ENCODE data around the gene HOXB3.

The HOXB3 gene

GRCh38 chr17:48610282-48611211 is 20.5 kb upstream of the HOXB3 start, which contains the start of gene HOXB7 (continued):
- TF ChIP-seq KLF10 (tag by site-specific recombination; IDR thresholded peaks at IDR 0.05) (peak; percentile 36; the same call in 1 of the 2 replicates), ZBTB8A (tag by site-specific recombination; IDR thresholded peaks at IDR 0.05) (peak; percentile 93), ZNF214 (tag by site-specific recombination; IDR thresholded peaks at IDR 0.05; ENCODE audit: borderline replicate concordance) (no peak), GLIS2 (tag by site-specific recombination; IDR thresholded peaks at IDR 0.05) (peak; percentile 46; the same call in 1 of the 2 replicates), ZNF768 (tag by site-specific recombination; IDR thresholded peaks at IDR 0.05) (no peak), ZNF335 (tag by site-specific recombination; conservative IDR thresholded peaks at IDR 0.05) (peak; percentile 97), ZNF596 (tag by site-specific recombination; IDR thresholded peaks at IDR 0.05) (no peak), ZFP37 (tag by site-specific recombination; IDR thresholded peaks at IDR 0.05) (peak; percentile 77; the same call in 1 of the 2 replicates), ZNF175 (tag by site-specific recombination; IDR thresholded peaks at IDR 0.05) (no peak), ZSCAN18 (tag by site-specific recombination; IDR thresholded peaks at IDR 0.05) (no peak), KLF8 (tag by site-specific recombination; IDR thresholded peaks at IDR 0.05) (peak; percentile 89; the same call in 1 of the 2 replicates), ZNF518A (tag by site-specific recombination; conservative IDR thresholded peaks at IDR 0.05; ENCODE audit: low read depth) (no peak), ZNF354C (tag by site-specific recombination; IDR thresholded peaks at IDR 0.05; ENCODE audit: borderline replicate concordance, low read depth) (no peak), KLF17 (tag by site-specific recombination; IDR thresholded peaks at IDR 0.05) (no peak; the same call in 1 of the 2 replicates), ZNF791 (tag by site-specific recombination; IDR thresholded peaks at IDR 0.05) (no peak), ZNF37A (tag by site-specific recombination; IDR thresholded peaks at IDR 0.05) (no peak), ZNF302 (tag by site-specific recombination; IDR thresholded peaks at IDR 0.05; ENCODE audit: low read depth) (no peak), ZNF629 (tag by site-specific recombination; IDR thresholded peaks at IDR 0.05) (peak; percentile 41; the same call in 1 of the 2 replicates), WT1 (tag by site-specific recombination; IDR thresholded peaks at IDR 0.05) (peak; percentile 9; the same call in 1 of the 2 replicates), ZNF423 (tag by site-specific recombination; IDR thresholded peaks at IDR 0.05) (peak; percentile 76), SP2 (tag by site-specific recombination; IDR thresholded peaks at IDR 0.05) (peak; percentile 44)
- TF ChIP-seq, protein P1, sequence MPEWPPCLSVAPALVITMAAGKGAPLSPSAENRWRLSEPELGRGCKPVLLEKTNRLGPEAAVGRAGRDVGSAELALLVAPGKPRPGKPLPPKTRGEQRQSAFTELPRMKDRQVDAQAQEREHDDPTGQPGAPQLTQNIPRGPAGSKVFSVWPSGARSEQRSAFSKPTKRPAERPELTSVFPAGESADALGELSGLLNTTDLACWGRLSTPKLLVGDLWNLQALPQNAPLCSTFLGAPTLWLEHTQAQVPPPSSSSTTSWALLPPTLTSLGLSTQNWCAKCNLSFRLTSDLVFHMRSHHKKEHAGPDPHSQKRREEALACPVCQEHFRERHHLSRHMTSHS (tag by site-specific recombination; IDR thresholded peaks at IDR 0.05), result no peak
- TF ChIP-seq, protein P2, sequence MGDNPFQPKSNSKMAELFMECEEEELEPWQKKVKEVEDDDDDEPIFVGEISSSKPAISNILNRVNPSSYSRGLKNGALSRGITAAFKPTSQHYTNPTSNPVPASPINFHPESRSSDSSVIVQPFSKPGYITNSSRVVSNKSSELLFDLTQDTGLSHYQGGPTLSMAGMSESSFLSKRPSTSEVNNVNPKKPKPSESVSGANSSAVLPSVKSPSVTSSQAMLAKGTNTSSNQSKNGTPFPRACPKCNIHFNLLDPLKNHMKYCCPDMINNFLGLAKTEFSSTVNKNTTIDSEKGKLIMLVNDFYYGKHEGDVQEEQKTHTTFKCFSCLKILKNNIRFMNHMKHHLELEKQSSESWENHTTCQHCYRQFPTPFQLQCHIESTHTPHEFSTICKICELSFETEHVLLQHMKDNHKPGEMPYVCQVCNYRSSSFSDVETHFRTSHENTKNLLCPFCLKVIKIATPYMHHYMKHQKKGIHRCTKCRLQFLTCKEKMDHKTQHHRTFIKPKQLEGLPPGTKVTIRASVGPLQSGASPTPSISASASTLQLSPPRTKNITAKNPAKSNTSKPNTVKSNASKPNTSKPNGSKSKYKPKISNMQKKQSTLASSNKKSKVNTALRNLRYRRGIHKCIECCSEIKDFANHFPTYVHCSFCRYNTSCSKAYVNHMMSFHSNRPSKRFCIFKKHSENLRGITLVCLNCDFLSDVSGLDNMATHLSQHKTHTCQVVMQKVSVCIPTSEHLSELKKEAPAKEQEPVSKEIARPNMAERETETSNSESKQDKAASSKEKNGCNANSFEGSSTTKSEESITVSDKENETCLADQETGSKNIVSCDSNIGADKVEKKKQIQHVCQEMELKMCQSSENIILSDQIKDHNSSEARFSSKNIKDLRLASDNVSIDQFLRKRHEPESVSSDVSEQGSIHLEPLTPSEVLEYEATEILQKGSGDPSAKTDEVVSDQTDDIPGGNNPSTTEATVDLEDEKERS (tag by site-specific recombination; IDR thresholded peaks at IDR 0.05), result no peak
- TF ChIP-seq, protein P3, sequence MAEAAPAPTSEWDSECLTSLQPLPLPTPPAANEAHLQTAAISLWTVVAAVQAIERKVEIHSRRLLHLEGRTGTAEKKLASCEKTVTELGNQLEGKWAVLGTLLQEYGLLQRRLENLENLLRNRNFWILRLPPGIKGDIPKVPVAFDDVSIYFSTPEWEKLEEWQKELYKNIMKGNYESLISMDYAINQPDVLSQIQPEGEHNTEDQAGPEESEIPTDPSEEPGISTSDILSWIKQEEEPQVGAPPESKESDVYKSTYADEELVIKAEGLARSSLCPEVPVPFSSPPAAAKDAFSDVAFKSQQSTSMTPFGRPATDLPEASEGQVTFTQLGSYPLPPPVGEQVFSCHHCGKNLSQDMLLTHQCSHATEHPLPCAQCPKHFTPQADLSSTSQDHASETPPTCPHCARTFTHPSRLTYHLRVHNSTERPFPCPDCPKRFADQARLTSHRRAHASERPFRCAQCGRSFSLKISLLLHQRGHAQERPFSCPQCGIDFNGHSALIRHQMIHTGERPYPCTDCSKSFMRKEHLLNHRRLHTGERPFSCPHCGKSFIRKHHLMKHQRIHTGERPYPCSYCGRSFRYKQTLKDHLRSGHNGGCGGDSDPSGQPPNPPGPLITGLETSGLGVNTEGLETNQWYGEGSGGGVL (tag by site-specific recombination; IDR thresholded peaks at IDR 0.05), result 0 out of 2 replicates have a peak, but pooled peaks have one; percentile 29

All from HEK293 (cell line).